Measurements from ENCODE around the gene KIF16B.
"Not testable (repeated sequence)": the region's sequence is repeated elsewhere in the genome, so short reads cannot be mapped to it uniquely, and the experiment has no call there.

The KIF16B gene

GRCh38 chr20:16588241-16588640, 15.0 kb upstream of the KIF16B start:
- no peak for DNase-seq

GRCh38 chr20:16587066-16587465, 13.8 kb upstream of the KIF16B start:
- DNase-seq, result no peak

GRCh38 chr20:16583474-16583873, 10.2 kb upstream of the KIF16B start:
- no peak for DNase-seq

- DNase-seq, result no peak
Measured at GRCh38 chr20:16581241-16581640, 8.0 kb upstream of the KIF16B start.

GRCh38 chr20:16580620-16581019, 7.4 kb upstream of the KIF16B start:
- DNase-seq, result no peak

GRCh38 chr20:16580147-16580546, 6.9 kb upstream of the KIF16B start:
- no peak for DNase-seq

GRCh38 chr20:16576219-16576618, 3.0 kb upstream of the KIF16B start:
- no peak for DNase-seq

GRCh38 chr20:16575390-16576140, 2.3 kb upstream of the KIF16B start:
- DNase-seq, result no peak

- peak; percentile 68 to 85 for DNase-seq
Measured at GRCh38 chr20:16574656-16575355, 1.6 kb upstream of the KIF16B start.

GRCh38 chr20:16571333-16571732, 1.9 kb downstream of the KIF16B start:
- no peak for DNase-seq

GRCh38 chr20:16569246-16570153, 3.7 kb downstream of the KIF16B start:
- no peak for DNase-seq

- no peak for DNase-seq
Measured at GRCh38 chr20:16566080-16566479, 7.2 kb downstream of the KIF16B start.

GRCh38 chr20:16564079-16564478, 9.2 kb downstream of the KIF16B start:
- DNase-seq, result not testable (repeated sequence)

GRCh38 chr20:16563066-16563806, 10.0 kb downstream of the KIF16B start:
- no peak for DNase-seq

- no peak for DNase-seq
Measured at GRCh38 chr20:16562259-16562658, 11.0 kb downstream of the KIF16B start.

GRCh38 chr20:16560661-16561060, 12.6 kb downstream of the KIF16B start:
- DNase-seq, result no peak

GRCh38 chr20:16560216-16560615, 13.0 kb downstream of the KIF16B start:
- DNase-seq, result no peak

- peak in 1 of 2 donors; percentile 18 for DNase-seq
Measured at GRCh38 chr20:16556301-16556700, 16.9 kb downstream of the KIF16B start.

- no peak for DNase-seq
Measured at GRCh38 chr20:16555754-16556153, 17.5 kb downstream of the KIF16B start.

- no peak for DNase-seq
Measured at GRCh38 chr20:16554766-16555543, 18.3 kb downstream of the KIF16B start.

- no peak for DNase-seq
Measured at GRCh38 chr20:16553684-16554083, 19.6 kb downstream of the KIF16B start.

GRCh38 chr20:16553101-16553500, 20.1 kb downstream of the KIF16B start:
- DNase-seq, result no peak

All from inflammatory macrophage treated with lipopolysaccharide for 1 hour (primary cell).